SK-N-SH treated with all-trans-retinoic acid at 6 μM for 48 hours (cell line): Measurements from ENCODE around the gene NBAS.

Experiments
- ATAC-seq: fragments of 200-7000 bp; cut with Tn5 transposase; 3 replicates; pipeline ENCODE4 v1.9.1; 2020; ENCODE audit warnings: mild to moderate bottlenecking, moderate library complexity
- BACH2 ChIP-seq: fragments of 250-450 bp; sonication (Bioruptor Pico); IDR thresholded peaks from 2 replicates; pipeline ENCODE4 v1.9.0; 2021; ENCODE audit warnings: mild to moderate bottlenecking, borderline replicate concordance
- CSDC2 ChIP-seq: fragments of 250-450 bp; sonication (Bioruptor Pico); IDR thresholded peaks from 2 replicates; pipeline ENCODE4 v1.5.0; 2020; ENCODE audit warnings: mild to moderate bottlenecking, moderate library complexity
- GLIS3 ChIP-seq: fragments of 250-450 bp; sonication (Bioruptor Pico); IDR thresholded peaks from 2 replicates; pipeline ENCODE4 v1.5.0; 2020; ENCODE audit warnings: mild to moderate bottlenecking, moderate library complexity
- ISL1 ChIP-seq: fragments of 250-450 bp; sonication (Bioruptor Pico); IDR thresholded peaks from 2 replicates; pipeline ENCODE4 v2.1.2; 2022; ENCODE audit warnings: mild to moderate bottlenecking, moderate library complexity
- OSR1 ChIP-seq: fragments of 250-450 bp; sonication (Bioruptor Pico); IDR thresholded peaks from 2 replicates; pipeline ENCODE4 v1.8.0; 2022; ENCODE audit warnings: moderate library complexity, mild to moderate bottlenecking, inconsistent platforms
- TCF4 ChIP-seq: fragments of 250-450 bp; sonication (Bioruptor Pico); IDR thresholded peaks from 2 replicates; pipeline ENCODE4 v1.8.0; 2021; ENCODE audit warnings: mild to moderate bottlenecking, moderate library complexity, borderline replicate concordance
- ZC3H10 ChIP-seq: fragments of 250-450 bp; sonication (Bioruptor Pico); IDR thresholded peaks from 2 replicates; pipeline ENCODE4 v1.5.1; 2021; ENCODE audit warnings: mild to moderate bottlenecking, moderate library complexity
- ZFP3 ChIP-seq: fragments of 250-450 bp; sonication (Bioruptor Pico); IDR thresholded peaks from 2 replicates; pipeline ENCODE4 v1.5.0; 2020; ENCODE audit warnings: mild to moderate bottlenecking, moderate library complexity
- ZFP30 ChIP-seq: fragments of 450-650 bp; formaldehyde crosslinking; IDR thresholded peaks from 2 replicates; pipeline ENCODE4 v1.5.0; 2022; ENCODE audit warnings: mild to moderate bottlenecking, moderate library complexity
- ZNF565 ChIP-seq: fragments of 450-650 bp; formaldehyde crosslinking; conservative IDR thresholded peaks from 2 replicates; pipeline ENCODE4 v1.5.0; 2020; ENCODE audit warnings: low read depth, mild to moderate bottlenecking, moderate library complexity
- TF ChIP-seq, protein P1 (sequence below): fragments of 250-450 bp; sonication (Bioruptor Pico); IDR thresholded peaks from 2 replicates; pipeline ENCODE4 v1.8.0; 2020; ENCODE audit warnings: mild to moderate bottlenecking, moderate library complexity, borderline replicate concordance
- TF ChIP-seq, protein P2 (sequence below): fragments of 250-450 bp; sonication (Bioruptor Pico); IDR thresholded peaks from 2 replicates; pipeline ENCODE4 v1.5.1; 2020; ENCODE audit warnings: low read depth, mild to moderate bottlenecking, moderate library complexity
- TF ChIP-seq, protein P3 (sequence below): fragments of 250-450 bp; sonication (Bioruptor Pico); IDR thresholded peaks from 2 replicates; pipeline ENCODE4 v1.8.0; 2021; ENCODE audit warnings: low read depth, mild to moderate bottlenecking, moderate library complexity, borderline replicate concordance
- TF ChIP-seq, protein P4 (sequence below): fragments of 250-450 bp; sonication (Bioruptor Pico); IDR thresholded peaks from 2 replicates; pipeline ENCODE4 v1.5.0; 2020; ENCODE audit warnings: mild to moderate bottlenecking, moderate library complexity
- TF ChIP-seq, protein P5 (sequence below): fragments of 250-450 bp; sonication (Bioruptor Pico); IDR thresholded peaks from 2 replicates; pipeline ENCODE4 v1.5.1; 2021; ENCODE audit warnings: mild to moderate bottlenecking, moderate library complexity

The NBAS gene

DNA sequence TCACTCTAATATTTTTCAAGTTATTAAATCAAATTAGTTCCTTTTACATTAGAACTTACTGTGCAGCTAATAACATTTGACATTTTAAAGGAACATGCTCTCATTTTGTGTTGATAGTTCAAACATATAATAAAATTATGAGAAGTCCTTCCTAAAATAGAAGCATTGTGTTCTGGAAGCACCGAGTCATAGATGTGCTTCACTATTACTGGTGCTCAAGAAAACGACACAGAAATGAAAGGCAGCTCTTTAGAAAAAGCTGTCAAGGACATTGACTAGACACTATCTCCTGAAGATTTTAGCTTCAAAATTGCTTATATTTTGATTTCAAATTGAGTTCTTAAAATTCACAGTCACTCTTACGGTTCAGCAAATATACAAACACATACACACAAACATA is 338.3 kb downstream of the NBAS start:
- ATAC-seq, result no peak; the same call in 2 of the 3 replicates
- TF ChIP-seq ISL1, result peak; percentile 74
- TF ChIP-seq, protein P1, sequence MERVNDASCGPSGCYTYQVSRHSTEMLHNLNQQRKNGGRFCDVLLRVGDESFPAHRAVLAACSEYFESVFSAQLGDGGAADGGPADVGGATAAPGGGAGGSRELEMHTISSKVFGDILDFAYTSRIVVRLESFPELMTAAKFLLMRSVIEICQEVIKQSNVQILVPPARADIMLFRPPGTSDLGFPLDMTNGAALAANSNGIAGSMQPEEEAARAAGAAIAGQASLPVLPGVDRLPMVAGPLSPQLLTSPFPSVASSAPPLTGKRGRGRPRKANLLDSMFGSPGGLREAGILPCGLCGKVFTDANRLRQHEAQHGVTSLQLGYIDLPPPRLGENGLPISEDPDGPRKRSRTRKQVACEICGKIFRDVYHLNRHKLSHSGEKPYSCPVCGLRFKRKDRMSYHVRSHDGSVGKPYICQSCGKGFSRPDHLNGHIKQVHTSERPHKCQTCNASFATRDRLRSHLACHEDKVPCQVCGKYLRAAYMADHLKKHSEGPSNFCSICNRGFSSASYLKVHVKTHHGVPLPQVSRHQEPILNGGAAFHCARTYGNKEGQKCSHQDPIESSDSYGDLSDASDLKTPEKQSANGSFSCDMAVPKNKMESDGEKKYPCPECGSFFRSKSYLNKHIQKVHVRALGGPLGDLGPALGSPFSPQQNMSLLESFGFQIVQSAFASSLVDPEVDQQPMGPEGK (CRISPR knock-in tag), result no peak

DNA sequence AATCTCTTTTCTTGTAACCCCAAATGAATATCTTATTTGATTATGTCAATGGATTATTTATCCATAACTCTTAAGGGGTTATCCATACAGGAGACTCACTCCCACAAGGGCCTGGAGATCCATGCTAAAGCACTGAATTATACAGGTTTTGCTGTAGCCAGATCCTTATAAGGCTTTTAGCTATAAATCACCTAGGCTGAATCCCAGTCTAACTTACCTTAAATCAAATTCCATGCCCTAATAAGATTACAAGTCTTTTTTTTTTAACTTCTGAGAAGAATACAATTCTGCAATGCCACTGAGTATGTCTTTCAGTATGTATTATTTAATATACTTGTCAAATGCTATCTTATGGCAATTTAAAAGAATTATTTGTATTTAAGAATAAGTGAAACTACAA is 340.5 kb downstream of the NBAS start:
- no peak; the same call in 2 of the 3 replicates for ATAC-seq
- TF ChIP-seq ZNF565, result no peak
- TF ChIP-seq CSDC2 (CRISPR knock-in tag), result no peak
- peak; percentile 76 for TF ChIP-seq ISL1
- no peak for TF ChIP-seq ZFP3
- TF ChIP-seq, protein P2, sequence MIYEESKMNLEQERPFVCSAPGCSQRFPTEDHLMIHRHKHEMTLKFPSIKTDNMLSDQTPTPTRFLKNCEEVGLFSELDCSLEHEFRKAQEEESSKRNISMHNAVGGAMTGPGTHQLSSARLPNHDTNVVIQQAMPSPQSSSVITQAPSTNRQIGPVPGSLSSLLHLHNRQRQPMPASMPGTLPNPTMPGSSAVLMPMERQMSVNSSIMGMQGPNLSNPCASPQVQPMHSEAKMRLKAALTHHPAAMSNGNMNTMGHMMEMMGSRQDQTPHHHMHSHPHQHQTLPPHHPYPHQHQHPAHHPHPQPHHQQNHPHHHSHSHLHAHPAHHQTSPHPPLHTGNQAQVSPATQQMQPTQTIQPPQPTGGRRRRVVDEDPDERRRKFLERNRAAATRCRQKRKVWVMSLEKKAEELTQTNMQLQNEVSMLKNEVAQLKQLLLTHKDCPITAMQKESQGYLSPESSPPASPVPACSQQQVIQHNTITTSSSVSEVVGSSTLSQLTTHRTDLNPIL (CRISPR knock-in tag), result no peak
- TF ChIP-seq, protein P1 (CRISPR knock-in tag), result no peak

DNA sequence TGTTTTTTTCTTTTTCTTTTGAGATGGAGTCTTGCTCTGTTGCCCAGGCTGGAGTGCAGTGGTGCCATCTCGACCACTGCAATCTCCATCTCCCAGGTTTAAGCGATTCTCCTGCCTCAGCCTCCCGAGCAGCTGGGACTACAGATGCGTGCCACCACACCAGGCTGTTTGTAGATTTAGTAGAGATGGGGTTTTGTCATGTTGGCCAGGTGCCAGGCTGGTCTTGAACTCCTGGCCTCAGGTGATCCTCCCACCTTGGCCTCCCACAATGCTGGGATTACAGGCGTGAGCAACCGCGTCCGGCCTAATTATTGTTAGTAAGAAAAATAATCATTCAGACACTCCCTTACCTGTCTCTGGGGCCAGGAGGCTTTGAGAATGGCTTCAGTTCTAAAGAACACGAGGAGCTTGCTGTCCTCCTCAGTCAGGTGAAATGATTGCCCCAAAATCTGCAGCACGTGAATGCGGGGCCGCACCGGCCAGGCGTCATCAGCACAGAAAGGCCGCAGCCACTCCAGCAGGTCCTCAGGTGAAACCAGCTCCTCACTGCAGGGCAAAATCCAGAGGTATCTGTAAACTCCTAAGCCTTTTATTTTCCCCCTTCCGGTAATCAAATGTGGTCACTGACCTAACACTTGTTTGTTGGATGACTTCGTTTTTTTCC is 342.6 kb downstream of the NBAS start:
- no peak for ATAC-seq
- TF ChIP-seq OSR1 (no peak), CSDC2 (CRISPR knock-in tag) (no peak), BACH2 (CRISPR knock-in tag) (no peak), ZFP3 (no peak), ZC3H10 (CRISPR knock-in tag) (no peak), ZFP30 (CRISPR knock-in tag) (no peak), ZNF565 (no peak), GLIS3 (CRISPR knock-in tag) (no peak), TCF4 (no peak)
- TF ChIP-seq, protein P2 (CRISPR knock-in tag), result no peak
- TF ChIP-seq, protein P3, sequence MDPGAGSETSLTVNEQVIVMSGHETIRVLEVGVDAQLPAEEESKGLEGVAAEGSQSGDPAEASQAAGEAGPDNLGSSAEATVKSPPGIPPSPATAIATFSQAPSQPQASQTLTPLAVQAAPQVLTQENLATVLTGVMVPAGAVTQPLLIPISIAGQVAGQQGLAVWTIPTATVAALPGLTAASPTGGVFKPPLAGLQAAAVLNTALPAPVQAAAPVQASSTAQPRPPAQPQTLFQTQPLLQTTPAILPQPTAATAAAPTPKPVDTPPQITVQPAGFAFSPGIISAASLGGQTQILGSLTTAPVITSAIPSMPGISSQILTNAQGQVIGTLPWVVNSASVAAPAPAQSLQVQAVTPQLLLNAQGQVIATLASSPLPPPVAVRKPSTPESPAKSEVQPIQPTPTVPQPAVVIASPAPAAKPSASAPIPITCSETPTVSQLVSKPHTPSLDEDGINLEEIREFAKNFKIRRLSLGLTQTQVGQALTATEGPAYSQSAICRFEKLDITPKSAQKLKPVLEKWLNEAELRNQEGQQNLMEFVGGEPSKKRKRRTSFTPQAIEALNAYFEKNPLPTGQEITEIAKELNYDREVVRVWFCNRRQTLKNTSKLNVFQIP (CRISPR knock-in tag), result no peak
- TF ChIP-seq, protein P4, sequence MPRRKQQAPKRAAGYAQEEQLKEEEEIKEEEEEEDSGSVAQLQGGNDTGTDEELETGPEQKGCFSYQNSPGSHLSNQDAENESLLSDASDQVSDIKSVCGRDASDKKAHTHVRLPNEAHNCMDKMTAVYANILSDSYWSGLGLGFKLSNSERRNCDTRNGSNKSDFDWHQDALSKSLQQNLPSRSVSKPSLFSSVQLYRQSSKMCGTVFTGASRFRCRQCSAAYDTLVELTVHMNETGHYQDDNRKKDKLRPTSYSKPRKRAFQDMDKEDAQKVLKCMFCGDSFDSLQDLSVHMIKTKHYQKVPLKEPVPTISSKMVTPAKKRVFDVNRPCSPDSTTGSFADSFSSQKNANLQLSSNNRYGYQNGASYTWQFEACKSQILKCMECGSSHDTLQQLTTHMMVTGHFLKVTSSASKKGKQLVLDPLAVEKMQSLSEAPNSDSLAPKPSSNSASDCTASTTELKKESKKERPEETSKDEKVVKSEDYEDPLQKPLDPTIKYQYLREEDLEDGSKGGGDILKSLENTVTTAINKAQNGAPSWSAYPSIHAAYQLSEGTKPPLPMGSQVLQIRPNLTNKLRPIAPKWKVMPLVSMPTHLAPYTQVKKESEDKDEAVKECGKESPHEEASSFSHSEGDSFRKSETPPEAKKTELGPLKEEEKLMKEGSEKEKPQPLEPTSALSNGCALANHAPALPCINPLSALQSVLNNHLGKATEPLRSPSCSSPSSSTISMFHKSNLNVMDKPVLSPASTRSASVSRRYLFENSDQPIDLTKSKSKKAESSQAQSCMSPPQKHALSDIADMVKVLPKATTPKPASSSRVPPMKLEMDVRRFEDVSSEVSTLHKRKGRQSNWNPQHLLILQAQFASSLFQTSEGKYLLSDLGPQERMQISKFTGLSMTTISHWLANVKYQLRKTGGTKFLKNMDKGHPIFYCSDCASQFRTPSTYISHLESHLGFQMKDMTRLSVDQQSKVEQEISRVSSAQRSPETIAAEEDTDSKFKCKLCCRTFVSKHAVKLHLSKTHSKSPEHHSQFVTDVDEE (CRISPR knock-in tag), result no peak
- TF ChIP-seq, protein P5, sequence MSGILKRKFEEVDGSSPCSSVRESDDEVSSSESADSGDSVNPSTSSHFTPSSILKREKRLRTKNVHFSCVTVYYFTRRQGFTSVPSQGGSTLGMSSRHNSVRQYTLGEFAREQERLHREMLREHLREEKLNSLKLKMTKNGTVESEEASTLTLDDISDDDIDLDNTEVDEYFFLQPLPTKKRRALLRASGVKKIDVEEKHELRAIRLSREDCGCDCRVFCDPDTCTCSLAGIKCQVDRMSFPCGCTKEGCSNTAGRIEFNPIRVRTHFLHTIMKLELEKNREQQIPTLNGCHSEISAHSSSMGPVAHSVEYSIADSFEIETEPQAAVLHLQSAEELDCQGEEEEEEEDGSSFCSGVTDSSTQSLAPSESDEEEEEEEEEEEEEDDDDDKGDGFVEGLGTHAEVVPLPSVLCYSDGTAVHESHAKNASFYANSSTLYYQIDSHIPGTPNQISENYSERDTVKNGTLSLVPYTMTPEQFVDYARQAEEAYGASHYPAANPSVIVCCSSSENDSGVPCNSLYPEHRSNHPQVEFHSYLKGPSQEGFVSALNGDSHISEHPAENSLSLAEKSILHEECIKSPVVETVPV (CRISPR knock-in tag), result no peak
